T-helper 1 cell treated with Interleukin-12 subunit alpha and Interleukin-12 subunit beta and Interleukin-4 antibody, amounts not matched to agents 30 μg/mL and 1 μg/mL, for 36 hours (primary cell): Measurements from ENCODE around the gene SERTAD3.
"Not testable (repeated sequence)": the region's sequence is repeated elsewhere in the genome, so short reads cannot be mapped to it uniquely, and the experiment has no call there.

Source experiments
- H3K27ac Mint-ChIP-seq: one replicate; pipeline ENCODE4 v1.8.0; 2021; ENCODE audit warnings: mild to moderate bottlenecking, mixed read lengths
- H3K27me3 Mint-ChIP-seq: one replicate; pipeline ENCODE4 v1.8.0; 2021; ENCODE audit warnings: low read depth, mixed read lengths
- H3K36me3 Mint-ChIP-seq: one replicate; pipeline ENCODE4 v1.8.0; 2021; ENCODE audit warnings: low read depth, mixed read lengths
- H3K4me1 Mint-ChIP-seq: one replicate; pipeline ENCODE4 v1.8.0; 2021; ENCODE audit warnings: low read depth, mixed read lengths
- H3K4me3 Mint-ChIP-seq: one replicate; pipeline ENCODE4 v1.8.0; 2021; ENCODE audit warnings: mild to moderate bottlenecking, moderate library complexity, mixed read lengths
- H3K9me3 Mint-ChIP-seq: one replicate; pipeline ENCODE4 v1.8.0; 2021; ENCODE audit warnings: mixed read lengths

SERTAD3 gene

DNA sequence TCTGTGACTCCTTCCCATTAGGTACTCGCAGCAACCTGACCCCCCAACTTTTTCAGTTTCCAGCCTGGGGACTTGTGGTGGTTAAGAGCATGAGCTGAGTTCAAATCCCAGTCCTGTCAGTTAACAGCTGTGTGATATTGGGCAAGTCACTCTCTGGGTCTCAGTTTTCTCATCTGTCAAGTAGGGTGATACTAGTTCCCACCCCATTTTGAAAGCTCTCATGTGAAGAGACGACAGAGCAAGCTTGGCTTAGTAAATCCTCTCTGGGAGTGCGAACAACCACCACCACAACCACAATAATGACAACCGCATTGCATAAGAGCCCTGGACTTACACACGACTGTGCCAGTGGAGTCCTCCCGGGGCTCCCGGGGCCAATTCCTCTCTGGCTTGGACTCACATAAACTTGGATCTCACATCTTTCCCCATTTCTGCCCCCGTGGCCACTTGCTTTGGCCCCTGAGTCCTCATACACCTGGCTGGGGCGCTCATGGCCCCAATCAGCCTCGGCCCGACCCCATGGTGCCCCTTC is 21.0 kb upstream of the SERTAD3 start:
- peaks cover 6% of the 10 kb centered on the region for H3K36me3 Mint-ChIP-seq
- H3K4me1 Mint-ChIP-seq: peaks cover 20% of the 10 kb centered on the region
- H3K27ac Mint-ChIP-seq: peak overlapping the region; percentile 61
- peak overlapping the region; percentile 80 for H3K4me3 Mint-ChIP-seq
- peaks cover 29% of the 10 kb centered on the region for H3K27me3 Mint-ChIP-seq
- H3K9me3 Mint-ChIP-seq: no peaks in the 10 kb centered on the region

DNA sequence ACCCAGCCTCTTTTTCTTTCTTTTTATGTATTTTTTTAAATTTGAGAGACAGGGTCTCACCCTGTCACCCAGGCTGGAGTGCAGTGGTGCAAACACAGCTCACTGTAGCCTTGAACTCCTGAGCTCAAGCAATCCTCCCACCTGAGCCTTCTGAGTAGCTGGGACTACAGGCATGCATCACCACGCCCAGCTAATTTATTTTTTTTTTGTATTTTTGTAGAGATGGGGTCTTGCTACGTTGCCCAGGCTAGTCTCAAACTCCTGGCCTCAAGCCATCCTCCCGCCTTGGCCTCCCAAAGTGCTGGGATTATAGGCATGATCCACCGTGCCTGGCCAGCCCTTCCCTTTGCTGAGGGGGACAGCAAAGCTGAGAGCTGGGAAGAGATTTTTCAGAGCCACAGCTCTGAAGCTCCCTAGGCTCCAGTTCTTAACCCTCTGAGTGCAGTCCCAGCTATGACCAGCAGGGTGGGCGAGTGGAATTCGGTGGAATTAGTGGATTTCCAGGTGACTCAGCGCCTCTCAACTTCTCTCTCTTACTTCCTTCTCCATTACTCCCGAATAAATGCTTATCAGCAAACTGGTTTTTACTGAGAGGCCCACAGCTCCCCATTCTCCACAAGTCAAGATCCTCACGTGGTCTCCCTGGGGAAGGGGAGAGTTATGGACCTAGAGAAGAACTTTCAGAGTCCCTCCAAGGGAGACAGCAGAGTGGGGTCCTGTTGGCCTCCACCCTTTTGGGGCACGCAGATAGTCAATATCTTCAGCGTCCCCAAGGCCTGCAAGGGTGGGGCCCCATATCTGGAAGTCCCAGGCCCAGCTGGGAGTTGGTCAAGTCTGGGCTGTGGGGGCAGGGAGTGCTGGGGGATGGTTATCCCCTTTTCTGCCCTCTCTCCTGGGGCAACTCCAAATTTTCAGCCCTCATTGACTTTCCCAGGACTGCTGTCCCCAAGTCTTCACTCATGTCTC is 20.2 kb upstream of the SERTAD3 start:
- H3K36me3 Mint-ChIP-seq: peaks cover 6% of the 10 kb centered on the region
- no peak overlapping the region for H3K27ac Mint-ChIP-seq
- peaks cover 20% of the 10 kb centered on the region for H3K4me1 Mint-ChIP-seq
- H3K9me3 Mint-ChIP-seq: no peaks in the 10 kb centered on the region
- peaks cover 29% of the 10 kb centered on the region for H3K27me3 Mint-ChIP-seq
- H3K4me3 Mint-ChIP-seq: peak overlapping the region; percentile 80

- not testable (repeated sequence) for H3K27ac Mint-ChIP-seq
These were observed 19.5 kb upstream of the SERTAD3 start for GRCh38 chr19:40463587-40464037.

DNA sequence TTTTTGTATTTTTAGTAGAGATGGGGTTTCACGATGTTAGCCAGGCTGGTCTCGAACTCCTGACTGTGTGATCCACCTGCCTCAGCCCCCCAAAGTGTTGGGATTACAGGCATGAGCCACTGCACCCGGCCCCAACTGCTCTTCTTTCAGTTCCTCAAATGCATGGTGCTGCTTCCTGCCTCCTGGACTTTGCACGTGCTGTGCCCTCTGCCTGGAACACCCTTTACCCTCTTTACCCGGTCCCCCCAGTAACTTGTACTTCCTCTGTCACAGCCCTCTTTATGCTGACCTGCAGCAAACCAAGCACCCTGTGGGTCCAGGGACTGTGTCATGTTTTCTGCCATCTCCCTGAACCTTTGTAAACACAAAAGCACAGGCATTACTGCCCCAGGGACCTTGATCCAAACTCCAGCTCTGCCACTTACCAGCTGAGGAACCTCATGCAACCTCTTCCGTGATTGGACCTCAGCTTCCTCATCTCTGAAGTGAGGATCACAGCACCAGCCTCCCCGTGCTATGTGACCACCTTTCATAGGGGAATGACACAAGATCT is 17.6 kb upstream of the SERTAD3 start:
- Mint-ChIP-seq H3K4me1 (peaks cover 20% of the 10 kb centered on the region), H3K27ac (no peak overlapping the region), H3K36me3 (peaks cover 6% of the 10 kb centered on the region), H3K27me3 (peaks cover 10% of the 10 kb centered on the region), H3K4me3 (no peak overlapping the region), H3K9me3 (no peaks in the 10 kb centered on the region)

More at GRCh38 chr19:40463587-40464037, 19.5 kb upstream of the SERTAD3 start:
- Mint-ChIP-seq H3K4me3 (peak overlapping the region; percentile 25), H3K4me1 (peaks cover 20% of the 10 kb centered on the region), H3K27me3 (peaks cover 22% of the 10 kb centered on the region)
- H3K9me3 Mint-ChIP-seq, H3K36me3 Mint-ChIP-seq: not testable (repeated sequence)

- Mint-ChIP-seq H3K36me3 (no peaks in the 10 kb centered on the region), H3K27me3 (no peaks in the 10 kb centered on the region), H3K27ac (no peak overlapping the region), H3K9me3 (no peaks in the 10 kb centered on the region), H3K4me3 (no peak overlapping the region), H3K4me1 (peaks cover 9% of the 10 kb centered on the region)
These were observed 16.1 kb upstream of the SERTAD3 start for GRCh38 chr19:40460185-40460584.

GRCh38 chr19:40458597-40458974 is 14.5 kb upstream of the SERTAD3 start:
- H3K27me3 Mint-ChIP-seq: no peaks in the 10 kb centered on the region
- no peak overlapping the region for H3K4me3 Mint-ChIP-seq
- no peaks in the 10 kb centered on the region for H3K36me3 Mint-ChIP-seq
- H3K4me1 Mint-ChIP-seq: peaks cover 5% of the 10 kb centered on the region
- no peak overlapping the region for H3K27ac Mint-ChIP-seq
- no peaks in the 10 kb centered on the region for H3K9me3 Mint-ChIP-seq

GRCh38 chr19:40457953-40458596 is 13.9 kb upstream of the SERTAD3 start:
- Mint-ChIP-seq H3K4me3 (no peak overlapping the region), H3K36me3 (no peaks in the 10 kb centered on the region), H3K27ac (no peak overlapping the region), H3K4me1 (peaks cover 5% of the 10 kb centered on the region), H3K9me3 (no peaks in the 10 kb centered on the region), H3K27me3 (no peaks in the 10 kb centered on the region)

GRCh38 chr19:40457048-40457447 is 12.9 kb upstream of the SERTAD3 start:
- H3K27me3 Mint-ChIP-seq: no peaks in the 10 kb centered on the region
- H3K36me3 Mint-ChIP-seq: no peaks in the 10 kb centered on the region
- H3K9me3 Mint-ChIP-seq: no peaks in the 10 kb centered on the region
- peaks cover 2% of the 10 kb centered on the region for H3K4me1 Mint-ChIP-seq
- H3K4me3 Mint-ChIP-seq: no peak overlapping the region
- H3K27ac Mint-ChIP-seq: no peak overlapping the region

GRCh38 chr19:40453943-40454342 is 9.8 kb upstream of the SERTAD3 start:
- H3K36me3 Mint-ChIP-seq, H3K27me3 Mint-ChIP-seq, H3K4me1 Mint-ChIP-seq, H3K4me3 Mint-ChIP-seq, H3K27ac Mint-ChIP-seq, H3K9me3 Mint-ChIP-seq: not testable (repeated sequence)

GRCh38 chr19:40453151-40453735 is 9.1 kb upstream of the SERTAD3 start:
- no peak overlapping the region for H3K27ac Mint-ChIP-seq
- H3K9me3 Mint-ChIP-seq: no peaks in the 10 kb centered on the region
- H3K4me3 Mint-ChIP-seq: no peak overlapping the region
- peaks cover 2% of the 10 kb centered on the region for H3K36me3 Mint-ChIP-seq
- no peaks in the 10 kb centered on the region for H3K4me1 Mint-ChIP-seq
- H3K27me3 Mint-ChIP-seq: no peaks in the 10 kb centered on the region

DNA sequence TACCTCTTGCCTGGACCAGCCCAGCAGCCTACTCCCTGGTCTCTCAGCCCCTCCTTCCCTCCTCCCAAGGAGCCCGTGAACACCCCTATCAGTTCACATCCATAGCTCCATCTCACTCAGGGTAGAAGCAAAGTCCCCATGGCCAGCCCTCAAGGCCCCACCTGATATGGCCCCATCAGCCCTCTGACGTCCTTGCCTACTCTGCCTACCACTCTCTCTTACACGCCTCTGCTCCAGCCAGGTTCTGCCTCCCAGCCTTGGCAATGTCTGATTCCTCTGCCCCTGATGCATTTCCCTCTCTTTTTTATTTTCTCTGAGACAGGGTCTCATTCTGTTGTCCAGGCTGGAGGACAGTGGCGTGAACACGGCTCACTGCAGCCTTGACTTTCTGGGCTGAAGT is 7.9 kb upstream of the SERTAD3 start:
- Mint-ChIP-seq H3K36me3 (peaks cover 2% of the 10 kb centered on the region), H3K4me1 (no peaks in the 10 kb centered on the region), H3K27me3 (no peaks in the 10 kb centered on the region), H3K27ac (no peak overlapping the region), H3K4me3 (no peak overlapping the region), H3K9me3 (no peaks in the 10 kb centered on the region)

GRCh38 chr19:40450664-40451063 is 6.5 kb upstream of the SERTAD3 start:
- Mint-ChIP-seq H3K4me1 (no peaks in the 10 kb centered on the region), H3K4me3 (no peak overlapping the region), H3K36me3 (peaks cover 2% of the 10 kb centered on the region), H3K27me3 (no peaks in the 10 kb centered on the region), H3K27ac (no peak overlapping the region), H3K9me3 (no peaks in the 10 kb centered on the region)

GRCh38 chr19:40449506-40449905 is 5.4 kb upstream of the SERTAD3 start:
- no peaks in the 10 kb centered on the region for H3K9me3 Mint-ChIP-seq
- no peak overlapping the region for H3K27ac Mint-ChIP-seq
- peaks cover 3% of the 10 kb centered on the region for H3K4me1 Mint-ChIP-seq
- no peaks in the 10 kb centered on the region for H3K27me3 Mint-ChIP-seq
- peaks cover 2% of the 10 kb centered on the region for H3K36me3 Mint-ChIP-seq
- H3K4me3 Mint-ChIP-seq: no peak overlapping the region

GRCh38 chr19:40446263-40446784 is 2.2 kb upstream of the SERTAD3 start:
- Mint-ChIP-seq H3K4me1 (peaks cover 13% of the 10 kb centered on the region), H3K4me3 (peak overlapping the region; percentile 50), H3K27ac (no peak overlapping the region), H3K27me3 (no peaks in the 10 kb centered on the region), H3K36me3 (peaks cover 11% of the 10 kb centered on the region), H3K9me3 (no peaks in the 10 kb centered on the region)
